PC-9 (cell line): ENCODE measurements around the gene FUT1. TPM values are rescaled to one million over a fixed set of nuclear protein-coding genes. Genes with fewer than 3 reads are reported as not detected.
A peak's percentile ranks its signal among the peaks of the same experiment; 100 is the strongest.

ENCODE experiments used
- Bru-seq: library from RNA; stranded (reverse); fragments of 400-500 nt; gene quantifications from one replicate; lab custom pipeline; 2021; lab: Mats Ljungman, UMichigan
- BruChase-seq, 2 experiments: library from RNA; stranded (reverse); fragments of 400-500 nt; gene quantifications; one replicate each; lab custom pipeline; 2021; lab: Mats Ljungman, UMichigan
- BruUV-seq: library from RNA; stranded (reverse); fragments of 400-500 nt; replicated peaks from 2 replicates; lab custom pipeline; 2021; lab: Mats Ljungman, UMichigan
- CTCF ChIA-PET: fragments of 300-600 bp; sonication (Branson Sonifier 250); formaldehyde crosslinking; loops from one replicate; lab custom pipeline; 2022; ENCODE audit warnings: antibody characterized with exemption; lab: Charles Lee
- POLR2A ChIA-PET: fragments of 300-600 bp; sonication (Branson Sonifier 250); formaldehyde crosslinking; loops from one replicate; lab custom pipeline; 2022; ENCODE audit warnings: antibody characterized with exemption; ENCODE audit not compliant: unreplicated experiment; lab: Charles Lee
- DNase-seq, 2 experiments: peaks; one replicate each; pipeline versions ENCODE4 v3.0.0 to v3.0.0-alpha.2; 2015 to 2022; ENCODE audit warnings: mixed read lengths in 1 of 2
- H2AFZ ChIP-seq: fragments of 200-600 bp; sonication (generic); 2 replicates; pipeline ENCODE4 v1.8.1; 2017; ENCODE audit warnings: antibody characterized with exemption
- H3F3A ChIP-seq: fragments of 200-600 bp; sonication (generic); 2 replicates; pipeline ENCODE4 v1.8.1; 2017; ENCODE audit warnings: antibody characterized with exemption, mild to moderate bottlenecking, low read depth; ENCODE audit not compliant: insufficient read depth
- H3K27ac ChIP-seq: fragments of 200-600 bp; sonication (generic); 2 replicates; pipeline ENCODE4 v1.6.1; 2016; ENCODE audit warnings: mixed run types
- H3K27me3 ChIP-seq: fragments of 200-600 bp; sonication (generic); 2 replicates; pipeline ENCODE4 v1.6.1; 2016; ENCODE audit warnings: low read depth, mixed run types; ENCODE audit not compliant: insufficient read depth
- H3K36me3 ChIP-seq: fragments of 200-600 bp; sonication (generic); 2 replicates; pipeline ENCODE4 v1.6.1; 2016; ENCODE audit warnings: low read depth, mixed run types
- H3K4me1 ChIP-seq: fragments of 200-600 bp; sonication (generic); replicated peaks from 2 replicates; pipeline ENCODE4 v1.6.1; 2016; ENCODE audit warnings: mixed run types; ENCODE audit not compliant: insufficient read depth
- H3K4me2 ChIP-seq: fragments of 200-600 bp; sonication (generic); 2 replicates; pipeline ENCODE4 v1.6.1; 2017; ENCODE audit warnings: mixed run types
- H3K4me3 ChIP-seq: fragments of 200-600 bp; sonication (generic); 2 replicates; pipeline ENCODE4 v1.6.1; 2016; ENCODE audit warnings: mixed run types
- H3K79me2 ChIP-seq: fragments of 200-600 bp; sonication (generic); 2 replicates; pipeline ENCODE4 v1.6.1; 2017; ENCODE audit warnings: low read depth, mixed run types
- H3K9me2 ChIP-seq: fragments of 200-600 bp; sonication (generic); 2 replicates; pipeline ENCODE4 v1.8.1; 2017; ENCODE audit warnings: mild to moderate bottlenecking; ENCODE audit not compliant: insufficient read depth
- H3K9me3 ChIP-seq: fragments of 200-600 bp; sonication (generic); 2 replicates; pipeline ENCODE4 v1.8.1; 2016; ENCODE audit warnings: low read depth; ENCODE audit not compliant: insufficient read depth
- H4K20me1 ChIP-seq: fragments of 200-600 bp; sonication (generic); 2 replicates; pipeline ENCODE4 v1.8.1; 2017; ENCODE audit not compliant: insufficient read depth
- CTCF ChIP-seq: fragments of 200-600 bp; sonication (generic); conservative IDR thresholded peaks from 2 replicates; pipeline ENCODE4 v1.6.1; 2017; ENCODE audit warnings: mixed run types, antibody characterized with exemption, mild to moderate bottlenecking, moderate library complexity
- EZH2 ChIP-seq: fragments of 200-600 bp; sonication (generic); IDR thresholded peaks from 2 replicates; pipeline ENCODE4 v1.8.0; 2017; ENCODE audit warnings: antibody characterized with exemption, low read depth
- intact Hi-C: fragments of 100-400 bp; cut with micrococcal nuclease; formaldehyde crosslinking; loops from one replicate; pipeline ENCODE4 v1.10.0; 2022; ENCODE audit not compliant: unreplicated experiment
- long read RNA-seq: library from polyadenylated mRNA; stranded (forward); transcript quantifications from one replicate; pipeline ENCODE4 v2.0.0, GENCODE V29; 2022
- total RNA-seq: library from RNA; stranded (reverse); gene quantifications from 2 replicates; pipeline ENCODE4 v1.2.3, GENCODE V29; 2021

Gene FUT1
- total RNA-seq, result 7.9 and 9.6 TPM in 2 replicates
- Bru-seq, nascent RNA, result percentile 60 among the genes with signal in this experiment
- BruChase-seq, experiment 1, labeled RNA remaining after a 2-hour chase, result percentile 75 among the genes with signal in this experiment
- BruChase-seq, experiment 2, labeled RNA remaining after a 6-hour chase, result percentile 72 among the genes with signal in this experiment
- long read RNA-seq, full-length matches to known transcripts, result 1 of 20 reads
- long read RNA-seq, partial matches to known transcripts, result 17 of 20 reads
- long read RNA-seq, other reads (novel, unspliced or antisense), result 2 of 20 reads

- no peaks in the 10 kb centered on the region for H3K9me2 ChIP-seq
- BruUV-seq, result TSS peak; percentile 96
- DNase-seq, result peak; percentile 95 to 98
- TF ChIP-seq EZH2 (no peak), CTCF (peak; percentile 66)
- no peaks in the 10 kb centered on the region; the same call in 1 of the 2 replicates for H4K20me1 ChIP-seq
- intact Hi-C loops, result loop anchor here (1.0 to 5.0 kb wide), 3 partner anchors 14 to 105 kb away; partner anchors contain the start of gene CA11
- peak within 1 kb of the TSS; percentile 76 for H2AFZ ChIP-seq
- CTCF ChIA-PET, result no interaction called here
- peaks cover 7% of the 10 kb centered on the region; the same call in 1 of the 2 replicates for H3F3A ChIP-seq
- POLR2A ChIA-PET, result interaction anchor here (0.6 kb wide), 1 partner anchor 43 kb away, joined by 3 read pairs; no protein-coding TSS in a partner anchor
- H3K4me3 ChIP-seq, result peak within 1 kb of the TSS; percentile 78
- H3K79me2 ChIP-seq, result peaks cover 31% of the 10 kb centered on the region
- H3K27me3 ChIP-seq, result no peaks in the 10 kb centered on the region
- H3K4me2 ChIP-seq, result peak within 1 kb of the TSS; percentile 89
- no peaks in the 10 kb centered on the region for H3K9me3 ChIP-seq
- H3K4me1 ChIP-seq, result peaks cover 41% of the 10 kb centered on the region
- H3K36me3 ChIP-seq, result 0 out of 2 replicates have a peak, but pooled peaks cover 10% of the 10 kb centered on the region
- H3K27ac ChIP-seq, result peak within 1 kb of the TSS; percentile 66
Measured at GRCh38 chr19:48752496-48753365, at the start of gene FUT1. Gene FUT1, minus strand, starts transcription at chr19:48752641. Its CDS starts 1,360 bp downstream, at chr19:48751281.

GRCh38 chr19:48799358-48800300 lies 47.2 kb upstream of the FUT1 start:
- Histone ChIP-seq H3K9me3 (no peaks in the 10 kb centered on the region), H3K27ac (no peak overlapping the region), H3K9me2 (no peaks in the 10 kb centered on the region), H3K4me1 (peaks cover 28% of the 10 kb centered on the region), H3K36me3 (no peaks in the 10 kb centered on the region), H3K79me2 (no peaks in the 10 kb centered on the region), H2AFZ (no peak overlapping the region), H3K4me3 (no peak overlapping the region), H3F3A (peaks cover 31% of the 10 kb centered on the region), H3K27me3 (no peaks in the 10 kb centered on the region), H4K20me1 (no peaks in the 10 kb centered on the region), H3K4me2 (no peak overlapping the region)
- POLR2A ChIA-PET, result no interaction called here
- no TSS peak for BruUV-seq
- DNase-seq, result no peak
- no peak for TF ChIP-seq CTCF
- no peak for TF ChIP-seq EZH2
- intact Hi-C loops, result loop anchor here (5.0 kb wide), 1 partner anchor 193 kb away; the partner anchor contains the start of genes GYS1 and RUVBL2
- CTCF ChIA-PET, result interaction anchor here (0.6 kb wide), 1 partner anchor 8 kb away, joined by 5 read pairs; no protein-coding TSS in a partner anchor
